Left ventricle myocardium inferior (tissue), 1 donor: Measurements from ENCODE around the gene OVCA2. TPM values are rescaled to one million over a fixed set of nuclear protein-coding genes. Genes with fewer than 3 reads are reported as not detected.

Source experiments
- DNase-seq: peaks from one replicate; pipeline ENCODE4 v3.0.0-alpha.2; 2020
- H3K27ac ChIP-seq: fragments of 200-600 bp; replicated peaks from 2 replicates; pipeline ENCODE4 v1.8.0; 2021
- H3K27me3 ChIP-seq: fragments of 200-600 bp; 2 replicates; pipeline ENCODE4 v1.8.0; 2021; ENCODE audit warnings: low read depth
- H3K36me3 ChIP-seq: fragments of 200-600 bp; 2 replicates; pipeline ENCODE4 v1.8.0; 2021
- H3K4me1 ChIP-seq: fragments of 200-600 bp; 2 replicates; pipeline ENCODE4 v1.8.0; 2021
- H3K4me3 ChIP-seq: fragments of 200-600 bp; 2 replicates; pipeline ENCODE4 v1.8.0; 2021; ENCODE audit warnings: mild to moderate bottlenecking, moderate library complexity
- H3K9me3 ChIP-seq: fragments of 200-600 bp; replicated peaks from 2 replicates; pipeline ENCODE4 v1.8.0; 2021
- intact Hi-C: fragments of 100-400 bp; cut with micrococcal nuclease; formaldehyde crosslinking; loops from one replicate; pipeline ENCODE4 v1.11.0; 2022
- total RNA-seq: library from RNA; stranded (reverse); fragmentation: NEBNext Ultra II Directional; extraction: Animal tissue kit (Norgen Biotek cat#: 25700); gene quantifications from one replicate; pipeline ENCODE4 v1.2.1, GENCODE V29; 2021
- TF ChIP-seq, protein P1 (sequence below): fragments of 200-600 bp; IDR thresholded peaks from 2 replicates; pipeline ENCODE4 v1.8.0; 2021; ENCODE audit warnings: antibody characterized with exemption, mild to moderate bottlenecking, borderline replicate concordance
- donor health status: DM: no; HTN: yes; CAD: no; lungs with severe emphysema.

The OVCA2 gene
- total RNA-seq, 1 donor from 2014 or later, result 16.6 TPM

DNA sequence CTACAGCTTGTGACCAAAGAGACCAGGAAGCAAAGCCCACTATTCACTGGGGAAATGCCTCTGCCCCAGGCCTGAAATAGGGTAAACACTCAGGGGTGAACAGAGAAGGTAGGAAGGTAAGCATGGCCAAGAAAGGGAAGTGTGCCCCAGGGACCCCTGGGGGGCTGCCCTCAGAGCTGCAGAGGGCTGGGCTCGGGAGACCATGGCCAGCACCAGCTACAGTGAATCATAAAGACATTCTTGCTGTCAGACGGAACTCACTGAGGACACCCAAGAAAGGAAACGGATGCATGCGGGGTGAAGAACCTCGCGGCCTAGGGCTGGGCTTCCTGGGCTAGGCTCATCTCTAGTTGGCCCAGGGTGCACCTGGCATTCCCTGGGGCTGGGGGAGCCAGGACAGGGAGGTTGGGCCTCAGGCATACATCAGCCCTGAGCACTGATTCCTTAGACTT, 22.7 kb downstream of the OVCA2 start:
- DNase-seq, result no peak
- Histone ChIP-seq H3K9me3 (no peaks in the 10 kb centered on the region), H3K36me3 (peaks cover 51% of the 10 kb centered on the region), H3K27me3 (peaks cover 23% of the 10 kb centered on the region), H3K4me3 (no peak overlapping the region), H3K27ac (peak overlapping the region; percentile 96), H3K4me1 (peaks cover 95% of the 10 kb centered on the region)
- TF ChIP-seq, protein P1, sequence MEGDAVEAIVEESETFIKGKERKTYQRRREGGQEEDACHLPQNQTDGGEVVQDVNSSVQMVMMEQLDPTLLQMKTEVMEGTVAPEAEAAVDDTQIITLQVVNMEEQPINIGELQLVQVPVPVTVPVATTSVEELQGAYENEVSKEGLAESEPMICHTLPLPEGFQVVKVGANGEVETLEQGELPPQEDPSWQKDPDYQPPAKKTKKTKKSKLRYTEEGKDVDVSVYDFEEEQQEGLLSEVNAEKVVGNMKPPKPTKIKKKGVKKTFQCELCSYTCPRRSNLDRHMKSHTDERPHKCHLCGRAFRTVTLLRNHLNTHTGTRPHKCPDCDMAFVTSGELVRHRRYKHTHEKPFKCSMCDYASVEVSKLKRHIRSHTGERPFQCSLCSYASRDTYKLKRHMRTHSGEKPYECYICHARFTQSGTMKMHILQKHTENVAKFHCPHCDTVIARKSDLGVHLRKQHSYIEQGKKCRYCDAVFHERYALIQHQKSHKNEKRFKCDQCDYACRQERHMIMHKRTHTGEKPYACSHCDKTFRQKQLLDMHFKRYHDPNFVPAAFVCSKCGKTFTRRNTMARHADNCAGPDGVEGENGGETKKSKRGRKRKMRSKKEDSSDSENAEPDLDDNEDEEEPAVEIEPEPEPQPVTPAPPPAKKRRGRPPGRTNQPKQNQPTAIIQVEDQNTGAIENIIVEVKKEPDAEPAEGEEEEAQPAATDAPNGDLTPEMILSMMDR, result no peak
- intact Hi-C loops, result no loop called here

DNA sequence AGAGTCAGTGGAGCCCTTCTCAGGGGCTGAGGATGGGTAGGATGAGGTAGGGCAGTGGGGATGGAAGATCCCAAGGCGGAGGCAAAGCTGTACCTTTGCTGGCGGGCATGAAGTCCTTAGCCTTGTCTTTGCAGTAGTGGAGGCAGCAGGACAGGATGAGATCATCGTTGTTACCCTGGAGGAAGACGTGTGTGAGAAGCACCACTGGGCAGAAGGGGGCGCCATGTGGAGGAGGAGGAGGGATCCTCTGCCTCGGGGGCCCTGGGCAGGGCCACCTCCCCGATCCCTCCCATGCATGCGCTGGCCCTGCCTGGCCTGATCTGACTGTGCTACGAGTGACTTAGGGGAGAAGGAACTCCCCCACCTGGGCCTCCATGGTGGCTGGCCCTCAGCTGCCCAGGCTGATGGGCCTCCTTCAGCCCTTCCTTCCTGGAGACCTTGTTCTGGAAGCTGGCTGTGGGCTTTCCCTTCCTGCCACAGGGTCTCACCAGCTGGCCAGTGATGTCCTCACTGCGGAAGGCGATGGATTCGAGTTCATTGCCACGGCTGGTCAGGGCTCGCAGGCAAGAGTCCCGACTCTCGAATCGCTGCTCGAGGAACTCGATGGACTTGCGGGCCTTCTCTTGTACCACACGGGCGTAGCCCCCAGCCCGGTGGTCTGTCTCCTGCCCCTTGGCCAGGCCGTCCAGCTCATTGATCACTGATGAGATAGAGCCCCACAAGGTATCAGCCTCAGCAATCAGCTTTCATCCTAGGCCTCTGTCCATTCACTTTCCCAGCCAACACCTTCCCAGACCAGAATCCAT, 23.4 kb downstream of the OVCA2 start:
- H3K36me3 ChIP-seq, result peaks cover 45% of the 10 kb centered on the region
- DNase-seq, result no peak
- peaks cover 17% of the 10 kb centered on the region for H3K27me3 ChIP-seq
- intact Hi-C loops, result no loop called here
- H3K4me1 ChIP-seq, result peaks cover 94% of the 10 kb centered on the region
- H3K27ac ChIP-seq, result peak overlapping the region; percentile 96
- H3K9me3 ChIP-seq, result no peaks in the 10 kb centered on the region
- TF ChIP-seq, protein P1, result peak; percentile 41
- H3K4me3 ChIP-seq, result no peak overlapping the region

- Histone ChIP-seq H3K27ac (peak overlapping the region; percentile 96), H3K9me3 (no peaks in the 10 kb centered on the region), H3K4me3 (no peak overlapping the region), H3K36me3 (peaks cover 38% of the 10 kb centered on the region), H3K4me1 (peaks cover 94% of the 10 kb centered on the region), H3K27me3 (peaks cover 12% of the 10 kb centered on the region)
- TF ChIP-seq, protein P1, result no peak
- DNase-seq, result no peak
- intact Hi-C loops, result no loop called here
Measured at GRCh38 chr17:2065949-2066400, 24.2 kb downstream of the OVCA2 start.

GRCh38 chr17:2067048-2067561, 25.3 kb downstream of the OVCA2 start:
- no peak for DNase-seq
- intact Hi-C loops, result no loop called here
- Histone ChIP-seq H3K27ac (peak overlapping the region; percentile 96), H3K4me1 (peaks cover 94% of the 10 kb centered on the region), H3K9me3 (no peaks in the 10 kb centered on the region), H3K27me3 (peaks cover under 1% of the 10 kb centered on the region), H3K36me3 (peaks cover 29% of the 10 kb centered on the region), H3K4me3 (no peak overlapping the region)
- TF ChIP-seq, protein P1, result no peak

- no peak for DNase-seq
Measured at GRCh38 chr17:2067608-2068024, 25.8 kb downstream of the OVCA2 start.

More at GRCh38 chr17:2067608-2068024, 25.8 kb downstream of the OVCA2 start:
- TF ChIP-seq, protein P1, result no peak
- H3K4me1 ChIP-seq, result peaks cover 94% of the 10 kb centered on the region
- no peaks in the 10 kb centered on the region for H3K27me3 ChIP-seq
- no peaks in the 10 kb centered on the region for H3K9me3 ChIP-seq
- H3K4me3 ChIP-seq, result no peak overlapping the region
- H3K36me3 ChIP-seq, result peaks cover 28% of the 10 kb centered on the region
- intact Hi-C loops, result no loop called here
- H3K27ac ChIP-seq, result peak overlapping the region; percentile 96
